Renal pelvis (tissue), 4 donors: ENCODE data around the gene ADCY9. TPM values are rescaled to one million over a fixed set of nuclear protein-coding genes. Genes with fewer than 3 reads are reported as not detected.
"Not testable (repeated sequence)": the region's sequence is repeated elsewhere in the genome, so short reads cannot be mapped to it uniquely, and the experiment has no call there.

Experiments
- DNase-seq: peaks from one replicate; pipeline ENCODE4 v3.0.0-alpha.2; 2013
- polyA plus RNA-seq, 3 donors: library from polyadenylated mRNA; unstranded; fragments of 120-200 nt; gene quantifications; one replicate each; pipeline ENCODE4 v1.2.1, GENCODE V29; 2013; ENCODE audit not compliant: insufficient read length in 3 of 3

The ADCY9 gene
- polyA plus RNA-seq, 3 donors: 8.8 to 10.2 (median 9.2) TPM

- DNase-seq: no peak
These were observed 163.5 kb downstream of the ADCY9 start for GRCh38 chr16:3952737-3953131.

- DNase-seq: no peak
These were observed 164.1 kb downstream of the ADCY9 start for GRCh38 chr16:3951861-3952736.

- not testable (repeated sequence) for DNase-seq
These were observed 164.9 kb downstream of the ADCY9 start for GRCh38 chr16:3951380-3951779.

GRCh38 chr16:3950343-3951193 lies 165.7 kb downstream of the ADCY9 start:
- DNase-seq: peak; percentile 79

GRCh38 chr16:3949946-3950342 lies 166.3 kb downstream of the ADCY9 start:
- no peak for DNase-seq

GRCh38 chr16:3949287-3949686 lies 167.0 kb downstream of the ADCY9 start:
- DNase-seq: no peak

- DNase-seq: no peak
These were observed 167.8 kb downstream of the ADCY9 start for GRCh38 chr16:3948378-3948995.

GRCh38 chr16:3946604-3947180 lies 169.6 kb downstream of the ADCY9 start:
- no peak for DNase-seq

- peak; percentile 91 for DNase-seq
These were observed 170.3 kb downstream of the ADCY9 start for GRCh38 chr16:3945751-3946603.

GRCh38 chr16:3944457-3944856 lies 171.8 kb downstream of the ADCY9 start:
- not testable (repeated sequence) for DNase-seq

GRCh38 chr16:3942146-3942545 lies 174.1 kb downstream of the ADCY9 start:
- not testable (repeated sequence) for DNase-seq

- peak; percentile 69 for DNase-seq
These were observed 177.2 kb downstream of the ADCY9 start for GRCh38 chr16:3938843-3939624.

- DNase-seq: no peak
These were observed 177.8 kb downstream of the ADCY9 start for GRCh38 chr16:3938471-3938842.

GRCh38 chr16:3937066-3937875 lies 179.0 kb downstream of the ADCY9 start:
- no peak for DNase-seq

GRCh38 chr16:3935921-3936320 lies 180.3 kb downstream of the ADCY9 start:
- no peak for DNase-seq

GRCh38 chr16:3934491-3935181 lies 181.6 kb downstream of the ADCY9 start:
- no peak for DNase-seq

- DNase-seq: not testable (repeated sequence)
These were observed 189.1 kb downstream of the ADCY9 start for GRCh38 chr16:3927147-3927546.

- DNase-seq: no peak
These were observed 191.5 kb downstream of the ADCY9 start for GRCh38 chr16:3924763-3925162.

- no peak for DNase-seq
These were observed 194.0 kb downstream of the ADCY9 start for GRCh38 chr16:3922241-3922640.
